ENCODE data around the gene CA12.
A peak's percentile ranks its signal among the peaks of the same experiment; 100 is the strongest.

Gene CA12

DNA sequence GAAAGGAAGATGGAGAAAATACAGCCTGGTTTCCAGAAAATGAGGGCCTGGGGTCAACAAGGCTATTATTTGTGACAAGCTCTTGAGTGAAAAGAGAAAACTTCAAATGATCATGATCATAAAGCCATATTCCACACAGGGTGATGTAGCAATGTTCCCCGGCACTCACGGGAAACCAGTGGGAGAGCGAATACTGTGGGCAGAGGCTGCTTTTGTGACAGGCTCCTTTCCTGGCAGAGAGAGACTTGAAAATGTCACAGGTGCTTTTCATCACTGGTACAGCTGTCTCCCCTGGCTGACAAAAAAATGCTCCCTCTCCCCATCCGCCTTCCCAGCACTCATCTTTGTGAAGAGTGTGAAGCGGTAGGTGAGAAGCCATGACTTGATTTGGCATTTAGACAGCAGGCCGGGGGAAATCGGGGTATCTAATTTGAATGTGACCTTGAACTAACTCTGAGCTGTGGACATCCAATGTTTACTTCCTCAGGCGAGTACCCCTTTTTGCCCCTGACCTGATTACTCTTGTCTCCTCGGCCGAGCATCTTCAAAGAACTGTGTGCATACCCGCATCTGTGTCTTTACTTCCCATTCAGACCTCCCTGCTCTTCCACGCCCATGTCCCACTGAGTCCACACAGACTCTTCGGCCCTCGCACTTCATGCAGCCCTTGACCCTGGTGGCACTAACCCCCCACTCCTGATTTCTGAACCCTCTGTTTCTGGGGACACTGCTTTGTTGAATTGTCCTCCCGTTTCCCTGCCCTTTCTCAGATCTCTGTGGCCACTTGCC is 23.2 kb downstream of the CA12 start:
- DNase-seq, result no peak
- TF ChIP-seq, protein P1, sequence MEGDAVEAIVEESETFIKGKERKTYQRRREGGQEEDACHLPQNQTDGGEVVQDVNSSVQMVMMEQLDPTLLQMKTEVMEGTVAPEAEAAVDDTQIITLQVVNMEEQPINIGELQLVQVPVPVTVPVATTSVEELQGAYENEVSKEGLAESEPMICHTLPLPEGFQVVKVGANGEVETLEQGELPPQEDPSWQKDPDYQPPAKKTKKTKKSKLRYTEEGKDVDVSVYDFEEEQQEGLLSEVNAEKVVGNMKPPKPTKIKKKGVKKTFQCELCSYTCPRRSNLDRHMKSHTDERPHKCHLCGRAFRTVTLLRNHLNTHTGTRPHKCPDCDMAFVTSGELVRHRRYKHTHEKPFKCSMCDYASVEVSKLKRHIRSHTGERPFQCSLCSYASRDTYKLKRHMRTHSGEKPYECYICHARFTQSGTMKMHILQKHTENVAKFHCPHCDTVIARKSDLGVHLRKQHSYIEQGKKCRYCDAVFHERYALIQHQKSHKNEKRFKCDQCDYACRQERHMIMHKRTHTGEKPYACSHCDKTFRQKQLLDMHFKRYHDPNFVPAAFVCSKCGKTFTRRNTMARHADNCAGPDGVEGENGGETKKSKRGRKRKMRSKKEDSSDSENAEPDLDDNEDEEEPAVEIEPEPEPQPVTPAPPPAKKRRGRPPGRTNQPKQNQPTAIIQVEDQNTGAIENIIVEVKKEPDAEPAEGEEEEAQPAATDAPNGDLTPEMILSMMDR (IDR thresholded peaks at IDR 0.05; ENCODE audit: low read depth, low read length), result no peak
- no peaks in the 10 kb centered on the region for H3K9me3 ChIP-seq (ENCODE audit: severe bottlenecking)
- no peaks in the 10 kb centered on the region for H3K36me3 ChIP-seq
- H3K4me3 ChIP-seq (ENCODE audit: low read depth, low read length), result no peak overlapping the region
- H3K27me3 ChIP-seq (ENCODE audit: insufficient read depth, low read depth, severe bottlenecking), result no peaks in the 10 kb centered on the region
- no peak overlapping the region for H3K27ac ChIP-seq

GRCh38 chr15:63357731-63358130 is 23.9 kb downstream of the CA12 start:
- TF ChIP-seq, protein P1 (IDR thresholded peaks at IDR 0.05; ENCODE audit: low read depth, low read length), result no peak

DNA sequence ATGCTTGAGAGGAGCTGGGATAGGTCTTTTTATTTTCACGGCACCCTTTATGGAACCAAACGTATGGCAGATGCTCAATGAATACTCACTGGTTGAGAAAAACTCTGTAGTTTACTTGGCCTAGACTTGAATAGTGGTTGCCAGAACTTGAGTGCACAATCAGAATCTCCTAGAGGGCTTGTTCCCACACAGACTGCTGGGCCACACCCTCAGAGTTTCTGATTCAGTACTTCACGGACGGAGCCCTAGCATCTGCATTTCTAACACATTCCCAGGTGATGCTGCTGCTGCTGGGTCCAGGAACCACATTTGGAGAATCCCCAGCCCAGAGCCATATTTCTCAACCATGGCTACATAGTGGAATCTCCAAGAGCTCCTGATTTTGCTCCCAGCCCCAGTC is 24.6 kb downstream of the CA12 start:
- Histone ChIP-seq H3K9me3 (ENCODE audit: severe bottlenecking) (no peaks in the 10 kb centered on the region), H3K27ac (no peak overlapping the region), H3K4me3 (ENCODE audit: low read depth, low read length) (no peak overlapping the region), H3K27me3 (ENCODE audit: insufficient read depth, low read depth, severe bottlenecking) (no peaks in the 10 kb centered on the region), H3K36me3 (no peaks in the 10 kb centered on the region)
- TF ChIP-seq, protein P1 (IDR thresholded peaks at IDR 0.05; ENCODE audit: low read depth, low read length), result no peak
- DNase-seq, result no peak

More at GRCh38 chr15:63357731-63358130, 23.9 kb downstream of the CA12 start:
- Histone ChIP-seq H3K4me3 (ENCODE audit: low read depth, low read length) (no peak overlapping the region), H3K27ac (no peak overlapping the region), H3K27me3 (ENCODE audit: insufficient read depth, low read depth, severe bottlenecking) (no peaks in the 10 kb centered on the region), H3K36me3 (no peaks in the 10 kb centered on the region), H3K9me3 (ENCODE audit: severe bottlenecking) (no peaks in the 10 kb centered on the region)
- no peak for DNase-seq

- DNase-seq, result peak; percentile 44
- TF ChIP-seq, protein P1 (IDR thresholded peaks at IDR 0.05; ENCODE audit: low read depth, low read length), result no peak
- no peak overlapping the region for H3K27ac ChIP-seq
- no peaks in the 10 kb centered on the region for H3K27me3 ChIP-seq (ENCODE audit: insufficient read depth, low read depth, severe bottlenecking)
- no peak overlapping the region for H3K4me3 ChIP-seq (ENCODE audit: low read depth, low read length)
- H3K9me3 ChIP-seq (ENCODE audit: severe bottlenecking), result no peaks in the 10 kb centered on the region
- H3K36me3 ChIP-seq, result no peaks in the 10 kb centered on the region
These were observed 26.6 kb downstream of the CA12 start for GRCh38 chr15:63354821-63355650.

- DNase-seq, result no peak
- Histone ChIP-seq H3K4me3 (ENCODE audit: low read depth, low read length) (no peak overlapping the region), H3K27me3 (ENCODE audit: insufficient read depth, low read depth, severe bottlenecking) (no peaks in the 10 kb centered on the region), H3K9me3 (ENCODE audit: severe bottlenecking) (no peaks in the 10 kb centered on the region), H3K27ac (no peak overlapping the region), H3K36me3 (no peaks in the 10 kb centered on the region)
- TF ChIP-seq, protein P1 (IDR thresholded peaks at IDR 0.05; ENCODE audit: low read depth, low read length), result no peak
These were observed 27.8 kb downstream of the CA12 start for GRCh38 chr15:63353887-63354286.
